ENCODE data around the gene ADIPOR2.

- TF ChIP-seq EZH2 (IDR thresholded peaks at IDR 0.05; ENCODE audit: low read length, unreplicated experiment): no peak
- TF ChIP-seq CTCF (conservative IDR thresholded peaks at IDR 0.05; ENCODE audit: low read depth, low read length): no peak
These were observed 85.5 kb downstream of the ADIPOR2 start for GRCh38 chr12:1776170-1776921.

All from PC-3 (cell line).